NCI-H526 (cell line): ENCODE measurements around the gene SLC15A3.

Source experiments
- DNase-seq, 2 experiments: peaks; one replicate each; lab custom pipeline; 2025; lab: John Stamatoyannopoulos, UW

The SLC15A3 gene

DNA sequence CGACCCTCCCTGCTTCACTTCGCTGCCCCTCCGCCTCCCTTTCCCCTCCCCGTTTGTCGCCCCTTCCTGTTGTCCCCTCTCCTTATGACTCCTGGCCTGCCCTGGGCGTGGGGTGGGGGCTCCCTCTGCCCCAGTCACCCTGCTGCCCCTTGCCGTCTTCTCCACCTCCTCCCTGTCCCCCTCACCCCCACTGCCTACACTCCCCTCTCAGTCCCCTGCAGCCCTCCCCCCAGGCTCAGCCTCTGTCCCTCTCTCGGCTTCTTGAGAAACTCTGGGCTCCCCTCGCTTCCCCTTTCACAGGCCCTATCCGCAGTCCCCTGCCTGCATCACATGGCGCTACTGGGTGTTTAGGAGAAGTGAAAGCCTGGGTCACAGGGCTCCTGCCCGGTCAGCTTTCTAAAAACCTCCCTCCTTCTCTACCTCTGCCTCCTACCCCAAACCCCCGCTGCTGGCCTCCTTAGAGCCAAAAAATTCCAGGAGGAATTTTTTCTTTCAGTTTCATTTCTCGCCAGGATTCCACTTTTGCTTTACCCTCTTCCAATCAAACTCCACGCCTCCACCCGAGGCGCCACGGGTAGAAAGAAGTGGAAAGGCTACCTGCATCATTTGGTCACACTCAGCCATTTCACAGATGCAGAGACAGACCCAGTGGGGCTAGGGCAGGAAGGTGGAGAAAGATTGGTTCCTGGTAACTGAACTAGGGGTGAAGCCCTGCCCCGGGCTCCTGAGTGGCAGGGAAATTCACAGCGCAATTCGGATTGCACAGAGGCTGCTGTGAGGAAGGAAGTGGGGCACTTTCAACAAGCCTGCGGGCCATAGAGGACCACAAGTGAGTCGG is at the start of gene SLC15A3:
Gene SLC15A3 (minus strand): TSS at position 273 of the 838 bp plus-strand sequence. CDS start 625 bp downstream, outside the sequence.
- DNase-seq: no peak

DNA sequence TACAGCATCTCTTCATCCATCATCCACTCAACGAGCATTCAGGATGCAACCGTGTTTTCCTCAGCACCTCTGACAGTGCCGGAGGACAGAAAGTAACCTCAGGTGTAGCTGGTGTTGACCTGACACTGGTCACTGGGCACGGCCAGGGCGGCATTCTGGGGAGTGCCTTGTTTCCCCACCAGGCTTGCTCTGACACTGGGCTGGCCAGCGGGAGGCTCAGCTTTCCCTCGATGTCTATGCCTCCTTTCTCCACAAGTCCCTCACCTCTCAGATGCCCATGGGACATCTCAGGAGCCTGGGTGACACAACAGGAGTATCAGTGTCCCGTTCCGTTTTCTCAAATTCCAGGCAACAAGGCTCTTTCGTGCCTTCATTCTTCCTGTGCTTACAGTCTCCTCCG is 48.5 kb upstream of the SLC15A3 start:
- no peak for DNase-seq

DNA sequence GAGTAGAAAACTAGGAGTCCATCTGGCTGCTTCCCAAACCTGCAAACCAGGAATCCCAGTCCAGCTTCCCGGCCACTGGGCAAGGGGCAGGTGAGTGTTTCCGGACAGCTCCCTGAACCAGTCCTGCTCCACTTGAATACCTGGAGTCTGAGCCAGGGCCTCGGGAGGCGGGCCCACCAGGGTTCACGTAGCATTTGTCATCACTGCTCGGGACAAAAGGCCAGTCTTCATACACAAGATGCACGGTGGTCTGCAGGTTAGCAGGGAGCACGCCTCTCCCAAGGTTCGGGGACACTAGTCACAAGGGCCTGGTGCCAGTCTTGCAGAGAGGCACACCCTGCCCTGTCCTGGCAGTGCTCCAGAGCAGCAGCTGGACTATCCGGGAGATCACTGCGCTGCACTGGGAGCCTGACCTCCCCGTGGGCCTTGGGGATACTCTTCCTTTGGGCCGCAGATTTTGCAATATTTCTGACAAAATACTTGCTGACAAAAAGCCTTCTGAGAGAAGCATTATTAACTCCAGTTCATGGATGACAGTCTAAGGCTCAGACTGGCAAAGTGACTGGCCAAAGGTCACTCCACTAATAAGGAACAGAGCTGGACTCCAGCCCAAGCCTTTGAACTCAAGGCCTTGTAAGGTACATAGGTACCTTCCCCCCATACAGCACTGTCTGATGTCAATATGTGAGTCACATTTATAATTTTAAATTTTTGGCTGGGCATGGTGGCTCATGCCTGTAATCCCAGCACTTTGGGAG is 44.6 kb upstream of the SLC15A3 start:
- DNase-seq: no peak

DNA sequence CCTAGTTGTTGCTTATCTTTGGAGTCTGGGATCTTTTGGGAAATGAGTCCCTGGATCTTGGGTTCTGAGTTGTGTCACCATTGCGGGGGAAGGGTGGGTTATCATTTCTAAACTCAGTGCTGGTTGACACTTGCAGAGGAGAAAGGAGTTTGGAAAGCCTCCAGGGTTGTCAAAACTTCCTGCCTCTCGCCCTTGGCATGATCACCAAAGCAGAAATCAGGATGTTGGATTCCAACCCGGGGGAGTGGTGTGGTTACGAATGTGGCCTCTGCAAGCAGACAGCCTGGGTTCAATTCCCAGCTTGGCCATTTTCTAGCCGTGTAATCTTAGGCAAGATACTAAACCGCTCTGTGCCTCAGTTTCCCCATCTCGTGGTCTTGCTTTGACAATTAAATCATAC is 43.8 kb upstream of the SLC15A3 start:
- DNase-seq: no peak

DNA sequence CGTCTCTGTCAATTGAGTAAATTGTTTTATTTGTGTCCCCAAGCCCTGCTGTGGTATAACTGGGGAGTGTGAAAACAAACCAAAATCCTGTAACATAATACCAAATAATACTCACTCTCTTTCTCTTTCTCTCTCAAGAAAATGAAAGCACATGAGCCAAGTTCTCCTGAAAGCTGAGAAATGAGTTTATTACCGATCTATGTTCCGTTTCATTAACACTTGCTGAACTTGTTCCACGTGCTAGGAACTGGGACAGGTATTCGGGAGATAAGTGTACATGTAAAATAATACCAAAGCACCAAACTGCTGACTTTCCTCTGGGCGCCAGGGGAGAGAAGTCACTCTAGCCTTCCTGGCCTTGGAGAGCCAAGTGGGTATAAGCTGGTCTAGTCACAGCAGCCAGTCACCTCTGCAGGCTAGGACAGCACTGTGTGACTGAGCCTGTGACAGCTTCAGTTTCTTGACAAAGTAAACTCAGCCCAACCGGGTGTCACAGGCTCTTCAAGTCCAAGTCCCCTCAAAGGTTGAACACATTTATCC is 42.6 kb upstream of the SLC15A3 start:
- no peak for DNase-seq

DNA sequence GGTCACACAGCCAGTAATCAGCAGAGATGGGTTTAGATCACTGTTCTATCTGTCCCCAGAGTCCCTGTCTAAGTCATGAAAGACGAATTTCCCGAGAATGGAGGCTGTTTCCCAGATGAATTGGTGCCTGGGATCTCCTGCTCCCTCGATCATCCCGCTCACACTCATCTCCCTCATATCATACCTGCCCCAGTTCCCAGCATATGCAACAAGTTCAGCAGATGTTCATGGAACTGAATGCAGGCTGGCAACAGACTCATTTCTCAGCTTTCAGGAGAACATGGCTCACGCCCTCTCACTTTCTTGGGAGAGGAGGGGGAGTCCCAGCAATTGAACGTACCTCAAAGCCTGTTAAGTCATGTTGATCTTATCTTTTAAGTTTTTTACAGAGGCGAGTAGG is 41.6 kb upstream of the SLC15A3 start:
- no peak for DNase-seq

DNA sequence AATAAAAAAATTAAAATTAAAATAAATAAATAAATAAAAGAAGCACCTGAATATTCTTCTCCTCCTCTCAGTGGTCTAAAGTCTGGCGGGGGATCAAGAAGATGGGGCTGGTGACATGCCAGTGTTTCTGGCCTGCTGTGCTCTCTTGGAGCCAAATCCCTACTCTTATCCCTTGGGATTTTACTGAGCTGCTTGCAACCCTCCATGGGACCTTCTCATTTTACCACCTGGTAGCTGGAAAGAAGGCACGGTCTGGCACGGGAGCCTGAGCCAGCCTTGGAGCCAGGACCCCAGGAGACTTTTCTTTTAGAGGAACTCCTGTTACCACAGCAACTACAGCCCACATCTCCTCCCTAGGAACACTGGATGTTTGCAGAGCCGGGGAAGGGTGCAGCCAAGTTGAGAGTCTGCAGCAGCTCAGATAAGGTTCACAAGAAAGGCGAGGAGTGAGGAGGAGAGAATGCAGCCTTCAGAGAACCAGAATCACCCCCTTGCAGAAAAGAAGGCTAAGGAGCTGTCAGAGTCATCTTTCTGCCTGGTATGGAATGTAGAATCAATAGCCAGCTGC is 41.0 kb upstream of the SLC15A3 start:
- no peak for DNase-seq

DNA sequence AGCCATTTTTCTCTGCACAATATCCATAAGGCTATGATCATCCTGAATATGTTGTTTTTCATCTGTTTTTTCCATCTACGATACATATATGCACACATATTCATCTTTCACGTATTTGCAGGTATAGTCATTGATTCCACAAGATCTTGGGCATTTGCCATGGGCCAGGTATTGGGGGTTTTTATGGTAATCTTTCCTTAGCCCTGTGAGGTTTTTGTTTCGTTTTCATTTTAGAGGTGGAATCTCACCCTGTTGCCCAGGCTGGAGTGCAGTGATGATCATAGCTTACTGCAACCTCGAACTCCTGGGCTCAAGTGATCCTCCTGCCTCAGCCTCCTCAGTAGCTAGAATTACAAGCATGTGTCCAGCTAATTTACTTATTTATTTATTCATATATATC is 39.5 kb upstream of the SLC15A3 start:
- DNase-seq: no peak

DNA sequence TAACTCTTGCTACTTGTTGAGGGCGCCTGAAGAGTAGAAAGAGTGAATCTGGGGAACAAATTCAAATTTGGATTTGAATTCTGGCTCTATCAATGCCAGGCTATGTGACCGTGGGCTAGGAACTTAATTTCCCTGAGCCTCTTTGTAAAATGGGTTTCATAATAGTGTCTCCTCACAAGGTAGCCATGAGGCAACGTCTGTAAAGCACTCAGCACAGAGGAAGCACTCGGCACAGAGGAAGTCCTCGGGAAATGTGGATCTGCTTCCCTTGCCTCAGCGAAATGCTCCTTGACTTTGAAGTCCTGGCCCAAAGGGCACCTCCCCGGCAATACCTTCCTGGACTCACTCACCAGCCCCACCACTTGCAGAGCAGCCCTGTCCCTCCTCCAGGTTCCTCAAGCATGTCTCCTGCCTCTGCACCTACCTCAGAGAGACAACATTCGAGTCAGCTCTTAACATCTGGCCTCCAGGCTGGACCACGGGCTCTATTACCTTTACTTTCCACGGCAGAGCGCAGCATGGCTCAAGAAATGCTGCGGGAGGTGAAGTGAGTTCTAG is 37.2 kb upstream of the SLC15A3 start:
- no peak for DNase-seq

DNA sequence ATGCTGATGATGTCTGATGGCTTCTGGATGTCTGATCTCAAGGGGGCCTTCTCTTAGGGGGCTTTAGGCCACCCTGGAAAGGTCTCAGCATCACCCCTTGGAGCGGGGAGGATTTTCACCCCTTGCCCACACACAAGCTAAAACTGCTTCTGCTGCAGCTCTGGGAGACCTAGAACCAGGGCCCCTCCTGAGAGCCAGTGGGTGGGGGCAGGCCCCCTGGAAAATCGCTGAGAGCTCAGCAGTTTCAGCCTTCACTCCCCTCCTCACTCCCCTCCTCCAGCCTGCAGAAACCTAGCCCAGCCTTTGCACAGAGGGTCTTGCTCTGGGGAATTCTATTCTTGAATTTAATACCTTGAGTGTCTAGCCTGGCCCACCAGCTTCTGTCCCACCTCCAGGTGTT is 36.7 kb upstream of the SLC15A3 start:
- DNase-seq: no peak

DNA sequence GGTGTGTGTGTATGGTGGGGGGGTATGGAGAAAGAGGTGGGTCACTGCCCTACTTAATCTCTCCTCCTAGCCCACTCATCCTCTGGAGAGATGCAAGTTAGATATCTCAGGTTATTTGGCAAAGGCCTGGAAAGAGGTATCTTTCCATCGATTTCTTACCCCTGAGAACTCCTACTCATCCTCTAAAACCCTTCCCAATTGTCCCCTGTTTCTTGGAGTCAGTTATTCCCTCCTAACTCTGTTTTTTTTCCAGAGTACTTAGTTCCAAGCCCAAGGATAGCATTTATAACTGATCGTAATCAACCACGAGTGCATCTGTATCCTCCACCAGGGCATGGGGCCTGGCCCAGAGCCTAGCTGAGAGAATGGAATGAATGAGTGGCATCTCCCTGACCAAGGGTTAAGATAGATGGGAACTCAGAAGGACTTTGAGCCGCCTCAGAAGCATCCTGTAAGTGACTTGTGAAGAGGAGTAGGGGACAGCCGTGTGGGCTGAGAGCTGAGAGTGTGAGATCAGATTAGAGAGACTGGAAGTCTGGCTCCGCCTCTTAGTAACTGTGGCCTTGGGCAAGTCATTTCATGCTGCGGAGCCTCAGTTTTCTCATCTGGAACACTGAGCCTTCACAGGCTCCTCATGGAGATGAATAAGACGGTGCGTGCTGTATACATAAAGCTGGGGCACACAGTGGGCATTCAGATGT is 35.8 kb upstream of the SLC15A3 start:
- DNase-seq: no peak

DNA sequence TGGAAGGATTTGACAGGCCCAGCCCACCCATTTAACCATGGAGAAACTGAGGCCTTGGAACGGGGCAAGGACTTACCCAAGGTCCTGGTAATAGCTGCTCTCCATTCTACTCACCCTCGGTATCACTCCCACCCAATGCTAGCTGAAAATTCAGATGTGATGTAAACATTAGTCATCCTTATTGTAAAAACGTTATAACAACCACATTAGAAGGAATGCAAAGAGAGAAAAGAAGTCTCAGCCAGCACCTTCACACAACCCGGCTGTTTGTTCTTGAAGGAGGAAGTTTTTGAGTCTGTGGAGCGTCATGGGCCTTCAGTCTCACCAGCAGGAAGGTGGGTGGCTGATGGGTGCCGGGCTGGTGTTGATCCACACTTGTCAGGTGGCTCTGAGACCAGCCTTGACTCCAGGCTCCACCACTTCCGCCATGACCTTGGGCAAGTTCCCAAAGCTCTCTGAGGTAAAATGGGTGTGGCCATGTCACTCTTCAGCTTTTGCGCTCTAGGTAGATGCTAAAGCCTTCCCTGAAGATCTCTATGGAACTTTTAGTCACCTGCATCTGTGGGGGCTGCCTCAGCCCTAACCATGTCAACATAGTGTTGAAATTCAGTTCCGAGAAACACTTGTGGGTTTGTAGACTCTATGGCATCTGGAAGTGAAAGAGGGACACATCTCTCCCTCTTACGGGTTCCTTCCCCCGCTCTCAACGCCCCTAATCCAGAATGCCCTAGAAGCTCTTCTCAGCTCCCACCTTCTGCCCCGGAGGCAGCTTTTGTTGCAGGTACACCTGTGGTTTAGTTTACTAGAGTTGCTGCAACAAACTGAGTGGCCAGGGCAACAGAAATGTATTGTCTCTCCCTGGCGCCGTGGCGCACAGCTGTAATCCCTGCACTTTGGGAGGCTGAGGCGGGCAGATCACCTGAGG is 34.3 kb upstream of the SLC15A3 start:
- no peak for DNase-seq

DNA sequence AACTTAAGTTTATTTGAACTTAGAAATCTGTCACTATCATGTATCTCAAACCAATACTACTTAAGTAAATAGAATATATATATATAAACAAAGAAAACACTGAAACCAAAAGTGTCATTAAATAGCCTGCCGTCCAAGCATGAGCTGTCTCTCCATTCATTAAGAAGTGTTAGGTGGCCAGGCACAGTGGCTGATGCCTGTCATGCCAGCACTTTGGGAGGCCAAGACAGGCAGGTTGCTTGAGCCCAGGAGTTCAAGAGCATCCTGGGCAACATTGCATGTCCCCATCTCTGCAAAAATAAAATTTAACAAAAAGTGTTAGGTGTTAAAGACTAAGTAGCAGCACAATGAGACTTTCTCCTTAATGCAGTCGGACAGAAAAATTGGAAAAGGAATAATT is 33.5 kb upstream of the SLC15A3 start:
- no peak for DNase-seq

DNA sequence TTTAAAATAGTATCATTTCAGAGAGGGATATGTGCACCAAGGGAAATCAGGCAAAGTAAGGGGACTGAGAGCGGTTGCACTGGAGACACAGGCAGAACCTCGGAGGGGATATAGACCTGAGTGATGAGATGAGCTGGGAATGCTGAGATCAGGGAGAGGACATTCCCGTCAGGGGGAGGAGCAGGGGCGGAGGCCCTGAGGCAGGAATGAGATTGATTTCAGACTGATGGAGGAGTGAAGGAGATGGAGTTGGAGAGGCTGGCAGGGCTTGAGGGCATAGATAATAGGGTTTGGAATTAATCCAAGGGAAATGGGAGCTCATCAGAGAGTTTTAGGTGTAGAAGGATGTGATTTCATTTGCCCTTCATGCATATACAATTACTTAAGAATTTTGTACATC is 32.7 kb upstream of the SLC15A3 start:
- no peak for DNase-seq

DNA sequence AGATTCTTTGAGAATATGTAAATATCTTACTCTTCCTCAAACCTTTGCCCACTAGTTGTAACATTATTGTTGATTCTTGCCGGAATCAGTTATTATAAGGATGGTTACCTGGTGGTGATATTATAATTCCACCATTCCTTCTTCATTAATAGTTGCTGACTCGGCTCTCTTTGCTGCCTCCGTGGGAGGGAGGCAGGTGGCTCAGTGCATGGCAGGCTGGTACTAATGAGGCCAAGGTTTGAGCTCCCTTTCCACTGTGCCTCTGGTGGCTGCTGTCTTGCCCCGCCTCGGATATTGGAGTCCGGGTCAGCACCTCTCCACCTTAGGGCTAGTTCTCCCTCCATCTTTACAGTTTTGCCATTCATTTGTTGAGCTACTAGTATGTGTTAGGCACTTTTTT is 32.2 kb upstream of the SLC15A3 start:
- DNase-seq: no peak

DNA sequence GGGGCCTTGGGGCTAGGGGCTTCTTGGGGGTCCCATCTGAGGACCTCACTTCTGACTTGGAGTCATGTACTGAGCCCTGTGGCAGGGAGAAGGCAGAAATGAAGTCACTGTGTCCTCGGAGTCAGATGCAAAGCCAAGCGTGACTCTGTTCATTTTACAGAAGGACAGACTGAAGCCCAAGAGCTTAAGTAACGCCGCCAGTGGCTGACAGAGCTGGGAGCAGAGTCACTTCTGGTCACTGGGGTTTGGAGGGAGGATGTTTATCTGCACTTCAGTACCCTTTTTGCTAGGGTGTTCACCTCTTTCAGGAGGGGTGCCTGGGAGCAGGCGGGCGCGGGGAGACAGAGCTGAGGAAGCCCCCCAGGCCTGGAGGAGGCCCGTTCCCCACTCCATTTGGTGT is 30.2 kb upstream of the SLC15A3 start:
- DNase-seq: no peak

DNA sequence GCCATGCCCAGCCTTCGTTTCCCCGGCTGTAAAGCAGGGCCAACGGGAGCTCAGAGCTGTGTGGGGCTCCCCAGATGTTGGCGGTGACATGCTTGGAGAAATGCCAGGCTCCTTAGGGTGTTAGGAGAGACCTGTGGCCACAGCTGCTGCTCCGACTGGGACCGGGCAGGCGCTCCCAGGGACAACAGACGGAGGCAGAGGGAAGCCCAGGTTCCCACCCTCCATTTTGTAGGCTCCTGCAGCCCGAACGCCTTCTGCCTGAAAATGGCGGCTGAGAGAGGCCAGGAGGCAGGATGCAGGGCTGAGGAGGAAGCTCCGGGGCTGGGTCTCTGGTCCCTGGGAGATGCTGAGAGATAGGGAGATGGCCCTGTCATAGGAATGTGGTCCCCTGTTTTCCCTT is 29.5 kb upstream of the SLC15A3 start:
- DNase-seq: no peak

DNA sequence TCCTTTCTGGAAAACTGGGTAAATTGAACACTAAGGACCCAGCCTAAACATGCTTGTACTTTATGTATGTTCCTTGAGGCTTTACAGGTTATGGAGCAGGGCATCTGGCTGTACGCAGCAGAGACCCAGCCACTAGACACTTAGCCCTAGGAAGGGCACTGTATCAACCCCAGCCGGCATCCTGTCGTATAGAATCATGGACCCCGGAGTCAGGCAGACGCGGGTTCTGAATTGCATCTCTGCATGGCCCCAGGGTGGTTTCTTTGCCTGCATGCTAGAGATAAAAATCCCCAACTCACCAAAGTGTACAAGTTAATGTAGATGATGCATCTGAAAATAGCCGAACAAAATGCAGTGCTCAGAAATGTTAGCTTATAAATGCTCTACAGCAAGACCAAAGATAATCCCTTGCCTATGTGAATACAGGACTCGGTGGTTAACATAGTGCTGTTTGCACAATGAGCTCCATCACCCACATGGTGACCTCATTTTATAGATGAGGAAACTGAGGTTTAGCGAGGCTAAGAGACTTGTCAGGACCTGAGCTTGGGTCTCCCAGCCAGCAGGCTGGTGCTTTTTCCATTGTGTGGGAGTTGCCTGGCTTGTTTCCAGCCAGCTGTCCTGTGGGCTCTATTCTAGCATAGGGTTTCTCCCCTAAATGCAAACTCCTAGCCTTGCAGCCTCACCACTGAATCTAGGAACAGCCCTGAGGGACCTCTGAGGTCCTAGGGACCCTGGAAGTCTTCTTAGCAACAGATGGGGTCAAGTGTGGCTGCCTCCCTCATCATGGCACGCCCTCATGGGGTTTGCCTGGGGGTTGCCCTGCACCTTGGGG is 26.8 kb upstream of the SLC15A3 start:
- no peak for DNase-seq

DNA sequence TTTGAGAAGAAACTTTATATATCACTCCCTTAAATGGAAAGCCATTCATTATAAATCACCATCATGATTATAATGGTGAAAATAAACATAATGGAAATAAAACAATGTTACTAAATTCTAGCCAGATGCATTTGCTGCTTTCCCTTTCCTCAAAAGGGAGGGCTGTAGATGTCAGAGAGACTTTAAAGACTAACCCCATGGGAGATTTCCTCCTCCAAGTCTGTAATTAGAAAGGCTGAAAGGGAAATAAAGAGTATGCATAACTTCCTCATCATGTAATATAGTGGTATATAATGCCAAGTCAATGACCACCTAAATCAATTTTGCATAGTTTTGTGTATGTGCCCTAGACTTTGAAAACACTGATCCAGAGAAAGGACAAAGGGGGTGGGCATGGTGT is 25.9 kb upstream of the SLC15A3 start:
- DNase-seq: no peak

DNA sequence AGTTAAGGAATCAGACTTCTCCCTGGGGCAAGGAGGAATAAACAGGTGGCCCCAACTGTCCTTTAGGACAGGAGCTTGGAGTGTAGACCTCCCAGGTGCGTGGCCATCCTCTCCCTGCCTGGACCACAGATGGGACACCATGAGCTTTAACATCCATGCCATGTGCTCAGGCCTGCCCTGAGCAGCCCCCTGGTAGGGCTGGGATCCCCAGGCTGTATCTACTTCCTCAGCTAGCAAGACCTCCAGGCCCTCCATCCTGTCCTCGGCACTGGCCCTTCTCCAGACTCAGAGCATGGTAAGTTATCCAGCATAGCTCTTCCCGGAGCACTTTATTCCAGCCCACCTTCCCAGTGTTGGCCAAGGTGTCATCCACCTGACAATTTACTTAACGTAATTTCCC is 25.2 kb upstream of the SLC15A3 start:
- no peak for DNase-seq
